GM23248 (cell line): Measurements from ENCODE around the gene POLD1.

Source experiments
- EZH2 ChIP-seq: fragments of 200-600 bp; sonication (generic); IDR thresholded peaks from 2 replicates; pipeline ENCODE4 v1.6.1; 2018; ENCODE audit warnings: antibody characterized with exemption, mild to moderate bottlenecking; ENCODE audit not compliant: insufficient read depth, poor library complexity, severe bottlenecking
- EZH2phosphoT487 ChIP-seq: fragments of 200-600 bp; sonication (generic); IDR thresholded peaks from 2 replicates; pipeline ENCODE4 v1.6.1; 2018; ENCODE audit warnings: antibody characterized with exemption, moderate library complexity, mild to moderate bottlenecking, low read depth; ENCODE audit not compliant: insufficient read depth

DNA sequence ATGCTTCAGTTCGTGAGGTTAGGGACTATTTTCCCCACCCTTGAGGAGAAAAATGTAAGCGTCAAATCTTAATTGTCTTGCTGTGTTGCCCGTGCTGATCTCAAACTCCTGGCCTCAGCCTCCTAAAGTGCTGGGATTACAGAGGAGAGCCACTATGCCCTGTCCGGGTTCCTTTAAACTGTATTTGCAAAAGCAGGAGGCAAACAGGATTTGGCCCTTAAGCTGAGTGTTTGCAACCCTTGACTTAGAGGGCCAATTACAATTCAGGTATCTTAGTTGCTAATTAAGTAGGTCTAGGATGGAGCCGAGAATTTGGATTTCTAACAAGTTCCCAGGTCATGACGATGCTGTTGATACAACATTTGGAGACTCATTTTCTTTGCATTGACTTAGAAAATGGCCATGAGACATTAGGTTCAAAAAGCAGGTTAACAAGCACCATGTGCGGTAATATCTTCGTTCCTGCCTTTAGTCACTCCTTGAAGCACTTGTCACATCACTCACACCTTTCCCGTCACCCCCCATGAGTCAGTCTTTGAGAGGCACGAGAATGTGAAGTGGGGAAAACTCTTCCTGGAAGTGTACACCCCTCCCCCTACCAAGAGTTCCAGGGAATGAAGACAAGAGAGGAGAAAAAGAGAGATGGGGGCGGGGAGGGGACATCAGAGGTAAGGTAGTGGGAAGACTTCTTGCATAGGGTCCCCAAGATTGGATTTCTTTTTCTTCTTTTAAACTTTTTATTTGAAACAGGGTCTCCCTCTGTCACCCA, 21.3 kb upstream of the POLD1 start:
- TF ChIP-seq EZH2phosphoT487 = no peak
- TF ChIP-seq EZH2 = no peak
